ENCODE data around the gene EEF2K.
"Not testable (repeated sequence)": the region's sequence is repeated elsewhere in the genome, so short reads cannot be mapped to it uniquely, and the experiment has no call there.

The EEF2K gene

GRCh38 chr16:22194707-22195444 is 11.2 kb upstream of the EEF2K start:
- no peak for FAIRE-seq
- no peak for DNase-seq (ENCODE audit: insufficient read length, low spot score)

GRCh38 chr16:22195445-22195694 is 10.7 kb upstream of the EEF2K start:
- FAIRE-seq: no peak
- TF ChIP-seq POLR2A (IDR thresholded peaks at IDR 0.05; ENCODE audit: low read depth, low read length): no peak
- DNase-seq (ENCODE audit: insufficient read length, low spot score): no peak

More at GRCh38 chr16:22194707-22195444, 11.2 kb upstream of the EEF2K start:
- TF ChIP-seq POLR2A (IDR thresholded peaks at IDR 0.05; ENCODE audit: low read depth, low read length): no peak

- no peak for DNase-seq (ENCODE audit: insufficient read length, low spot score)
- no peak for FAIRE-seq
- TF ChIP-seq POLR2A (IDR thresholded peaks at IDR 0.05; ENCODE audit: low read depth, low read length): no peak
Measured at GRCh38 chr16:22195695-22196558, 10.2 kb upstream of the EEF2K start.

- FAIRE-seq; DNase-seq (ENCODE audit: insufficient read length, low spot score): not testable (repeated sequence)
Measured at GRCh38 chr16:22196559-22197168, 9.4 kb upstream of the EEF2K start.

GRCh38 chr16:22198547-22199293 is 7.4 kb upstream of the EEF2K start:
- DNase-seq (ENCODE audit: insufficient read length, low spot score) (no peak), FAIRE-seq (no peak)
- no peak for TF ChIP-seq POLR2A (IDR thresholded peaks at IDR 0.05; ENCODE audit: low read depth, low read length)

- no peak for TF ChIP-seq POLR2A (IDR thresholded peaks at IDR 0.05; ENCODE audit: low read depth, low read length)
- FAIRE-seq: no peak
- DNase-seq (ENCODE audit: insufficient read length, low spot score): no peak
Measured at GRCh38 chr16:22202261-22202637, 3.8 kb upstream of the EEF2K start.

- no peak for FAIRE-seq
- TF ChIP-seq POLR2A (IDR thresholded peaks at IDR 0.05; ENCODE audit: low read depth, low read length): no peak
Measured at GRCh38 chr16:22203091-22203490, 3.0 kb upstream of the EEF2K start.

GRCh38 chr16:22204091-22204655 is 1.9 kb upstream of the EEF2K start:
- TF ChIP-seq POLR2A (IDR thresholded peaks at IDR 0.05; ENCODE audit: low read depth, low read length): no peak
- FAIRE-seq (no peak), DNase-seq (ENCODE audit: insufficient read length, low spot score) (no peak)

More at GRCh38 chr16:22203091-22203490, 3.0 kb upstream of the EEF2K start:
- no peak for DNase-seq (ENCODE audit: insufficient read length, low spot score)

- DNase-seq (ENCODE audit: insufficient read length, low spot score): no peak
- no peak for TF ChIP-seq POLR2A (IDR thresholded peaks at IDR 0.05; ENCODE audit: low read depth, low read length)
- no peak for FAIRE-seq
Measured at GRCh38 chr16:22205577-22206012, 483 bp upstream of the EEF2K start.

- DNase-seq (ENCODE audit: insufficient read length, low spot score) (no peak), FAIRE-seq (no peak)
- 0 out of 2 replicates have a peak, but pooled peaks have one; percentile 6 for TF ChIP-seq POLR2A (IDR thresholded peaks at IDR 0.05; ENCODE audit: low read depth, low read length)
Measured at GRCh38 chr16:22206842-22207714, 1.0 kb downstream of the EEF2K start.

GRCh38 chr16:22207715-22208360 is 1.8 kb downstream of the EEF2K start:
- FAIRE-seq (no peak), DNase-seq (ENCODE audit: insufficient read length, low spot score) (no peak)
- TF ChIP-seq POLR2A (IDR thresholded peaks at IDR 0.05; ENCODE audit: low read depth, low read length): no peak

GRCh38 chr16:22210285-22210684 is 4.2 kb downstream of the EEF2K start:
- DNase-seq (ENCODE audit: insufficient read length, low spot score) (no peak), FAIRE-seq (no peak)
- TF ChIP-seq POLR2A (IDR thresholded peaks at IDR 0.05; ENCODE audit: low read depth, low read length): no peak

Data from H54 (cell line).